Lung microvascular endothelial cell (primary cell): ENCODE results near the gene LMO7. TPM values are rescaled to one million over a fixed set of nuclear protein-coding genes. Genes with fewer than 3 reads are reported as not detected.
A peak's percentile ranks its signal among the peaks of the same experiment; 100 is the strongest.
"Not testable (repeated sequence)": the region's sequence is repeated elsewhere in the genome, so short reads cannot be mapped to it uniquely, and the experiment has no call there.

ENCODE experiments used
- DNase-seq, 2 donors: peaks; one replicate each; pipeline versions ENCODE4 v3.0.0 to v3.0.0-alpha.2; 2010; ENCODE audit warnings: low read depth in 2 of 2
- total RNA-seq: library from RNA; depleted of rRNA; stranded (reverse); fragments of >200 nt; gene quantifications from 2 replicates; pipeline ENCODE4 v1.2.1, GENCODE V29; 2014

Gene LMO7
- total RNA-seq, 1 donor from 2014 or later, result 25.6 TPM

- DNase-seq, result no peak
Observed at GRCh38 chr13:75647126-75647784, 11.1 kb downstream of the LMO7 start.

- no peak for DNase-seq
Observed at GRCh38 chr13:75648446-75648845, 12.3 kb downstream of the LMO7 start.

GRCh38 chr13:75651013-75651412, 14.9 kb downstream of the LMO7 start:
- DNase-seq, result no peak

- no peak for DNase-seq
Observed at GRCh38 chr13:75652726-75653125, 16.6 kb downstream of the LMO7 start.

GRCh38 chr13:75656425-75656989, 20.4 kb downstream of the LMO7 start:
- no peak for DNase-seq

GRCh38 chr13:75657111-75657510, 21.0 kb downstream of the LMO7 start:
- no peak for DNase-seq

GRCh38 chr13:75660694-75661093, 24.6 kb downstream of the LMO7 start:
- DNase-seq, result no peak

- DNase-seq, result no peak
Observed at GRCh38 chr13:75661443-75661842, 25.3 kb downstream of the LMO7 start.

- no peak for DNase-seq
Observed at GRCh38 chr13:75666646-75667351, 30.7 kb downstream of the LMO7 start.

- DNase-seq, result peak in 1 of 2 donors; percentile 31
Observed at GRCh38 chr13:75669706-75670105, 33.6 kb downstream of the LMO7 start.

- peak in 1 of 2 donors; percentile 39 for DNase-seq
Observed at GRCh38 chr13:75670496-75670895, 34.4 kb downstream of the LMO7 start.

- DNase-seq, result no peak
Observed at GRCh38 chr13:75675421-75675820, 39.3 kb downstream of the LMO7 start.

GRCh38 chr13:75679459-75679858, 43.3 kb downstream of the LMO7 start:
- no peak for DNase-seq

- DNase-seq, result not testable (repeated sequence)
Observed at GRCh38 chr13:75680251-75680650, 44.1 kb downstream of the LMO7 start.

GRCh38 chr13:75682326-75682725, 46.2 kb downstream of the LMO7 start:
- no peak for DNase-seq

GRCh38 chr13:75685239-75685697, 49.1 kb downstream of the LMO7 start:
- peak; percentile 50 to 73 for DNase-seq

- DNase-seq, result peak; percentile 42 to 59
Observed at GRCh38 chr13:75687150-75687763, 51.1 kb downstream of the LMO7 start.

- DNase-seq, result no peak
Observed at GRCh38 chr13:75689686-75690085, 53.6 kb downstream of the LMO7 start.

- DNase-seq, result no peak
Observed at GRCh38 chr13:75690607-75691006, 54.5 kb downstream of the LMO7 start.

GRCh38 chr13:75691183-75691582, 55.1 kb downstream of the LMO7 start:
- DNase-seq, result peak in 1 of 2 donors; percentile 12

GRCh38 chr13:75693227-75693626, 57.1 kb downstream of the LMO7 start:
- no peak for DNase-seq

- no peak for DNase-seq
Observed at GRCh38 chr13:75694722-75695121, 58.6 kb downstream of the LMO7 start.
